GM23248 (cell line): ENCODE data around the gene PSG11. TPM values are rescaled to one million over a fixed set of nuclear protein-coding genes. Genes with fewer than 3 reads are reported as not detected.
"Not testable (repeated sequence)": the region's sequence is repeated elsewhere in the genome, so short reads cannot be mapped to it uniquely, and the experiment has no call there.

Experiments used
- DNase-seq: peaks from one replicate; pipeline ENCODE4 v3.0.0-alpha.2; 2015
- H2AFZ ChIP-seq: fragments of 200-600 bp; sonication (generic); 2 replicates; pipeline ENCODE4 v1.6.1; 2016; ENCODE audit warnings: antibody characterized with exemption
- H3F3A ChIP-seq: fragments of 200-600 bp; sonication (generic); 2 replicates; pipeline ENCODE4 v1.6.1; 2016; ENCODE audit warnings: mild to moderate bottlenecking, antibody characterized with exemption, mixed run types; ENCODE audit not compliant: insufficient read depth
- H3K27ac ChIP-seq: fragments of 200-600 bp; sonication (generic); 2 replicates; pipeline ENCODE4 v1.5.1; 2016; ENCODE audit warnings: mild to moderate bottlenecking
- H3K27me3 ChIP-seq: fragments of 200-600 bp; sonication (generic); replicated peaks from 2 replicates; pipeline ENCODE4 v1.6.1; 2016; ENCODE audit warnings: mild to moderate bottlenecking; ENCODE audit not compliant: insufficient read depth
- H3K36me3 ChIP-seq: fragments of 200-600 bp; sonication (generic); 2 replicates; pipeline ENCODE4 v1.6.1; 2016; ENCODE audit warnings: low read depth, mild to moderate bottlenecking
- H3K4me1 ChIP-seq: fragments of 200-600 bp; sonication (generic); 2 replicates; pipeline ENCODE4 v1.6.1; 2016; ENCODE audit warnings: mild to moderate bottlenecking; ENCODE audit not compliant: insufficient read depth
- H3K4me2 ChIP-seq: fragments of 200-600 bp; sonication (generic); one replicate; pipeline ENCODE4 v1.6.1; 2016; ENCODE audit warnings: mild to moderate bottlenecking; ENCODE audit not compliant: unreplicated experiment
- H3K4me3 ChIP-seq: fragments of 200-600 bp; sonication (generic); 2 replicates; pipeline ENCODE4 v1.5.1; 2016; ENCODE audit warnings: mild to moderate bottlenecking
- H3K79me2 ChIP-seq: fragments of 200-600 bp; sonication (generic); 2 replicates; pipeline ENCODE4 v1.6.1; 2016; ENCODE audit warnings: mild to moderate bottlenecking; ENCODE audit not compliant: insufficient read depth
- H3K9ac ChIP-seq: fragments of 200-600 bp; sonication (generic); 2 replicates; pipeline ENCODE4 v1.6.1; 2016; ENCODE audit warnings: mild to moderate bottlenecking
- H3K9me2 ChIP-seq: fragments of 200-600 bp; sonication (generic); 2 replicates; pipeline ENCODE4 v1.6.1; 2016; ENCODE audit warnings: mixed run types, mild to moderate bottlenecking, moderate library complexity; ENCODE audit not compliant: insufficient read depth
- H3K9me3 ChIP-seq: fragments of 200-600 bp; sonication (generic); one replicate; pipeline ENCODE4 v1.6.1; 2017; ENCODE audit warnings: low read depth
- H4K20me1 ChIP-seq: fragments of 200-600 bp; sonication (generic); 2 replicates; pipeline ENCODE4 v1.6.0; 2016; ENCODE audit not compliant: insufficient read depth
- WGBS, 2 experiments: methylation state at CpG; one replicate each; pipeline ENCODE4 v1.1.6; 2015 to 2017; ENCODE audit warnings: low lambda C conversion rate in 2 of 2, low coverage in 1 of 2; ENCODE audit errors: missing lambda C conversion rate in 2 of 2; 5-methylcytosine and 5-hydroxymethylcytosine counted together
- in situ Hi-C: fragments of 300-500 bp; cut with MboI; formaldehyde crosslinking; loops from 2 replicates; pipeline ENCODE4 v1.15.0; 2020
- polyA plus RNA-seq: library from polyadenylated mRNA; unstranded; fragments of >200 nt; fragmentation: Nextera tagmentation; extraction: Ambion mirVana; gene quantifications from 2 replicates; pipeline ENCODE4 v1.2.1, GENCODE V29; 2016
- total RNA-seq: library from RNA; depleted of rRNA; stranded (reverse); fragments of >200 nt; shearing (Covaris generic); gene quantifications from 2 replicates; pipeline ENCODE4 v1.2.3, GENCODE V29; 2014; rRNA removed

PSG11 gene
- not detected in 2 replicates for total RNA-seq
- polyA plus RNA-seq, result 0.36 and 0.85 TPM in 2 replicates

- H3K9ac ChIP-seq, H3K79me2 ChIP-seq, H3K4me2 ChIP-seq, H4K20me1 ChIP-seq, H3K9me2 ChIP-seq, in situ Hi-C loops, H3K9me3 ChIP-seq, H3K4me3 ChIP-seq, H3K36me3 ChIP-seq, H3K27ac ChIP-seq, H2AFZ ChIP-seq, DNase-seq, H3K27me3 ChIP-seq: not testable (repeated sequence)
- 97 to 99% methylated on average over 6 of the region's 6 CpGs for WGBS, 2 experiments
- peaks cover 33% of the 10 kb centered on the region for H3K4me1 ChIP-seq
- H3F3A ChIP-seq, result peaks cover 18% of the 10 kb centered on the region
These were observed at the start of gene PSG11 for GRCh38 chr19:43026369-43026768. Gene PSG11 (minus strand): TSS chr19:43026469. CDS start chr19:43026372, 97 bp downstream.

GRCh38 chr19:43062418-43062817, 36.1 kb upstream of the PSG11 start:
- H3K9ac ChIP-seq, H3K36me3 ChIP-seq, in situ Hi-C loops, H3K4me3 ChIP-seq, H2AFZ ChIP-seq, H3K27me3 ChIP-seq, H3K9me2 ChIP-seq, H3K4me2 ChIP-seq, H3K79me2 ChIP-seq, H3K9me3 ChIP-seq, H3K27ac ChIP-seq, DNase-seq, H4K20me1 ChIP-seq: not testable (repeated sequence)
- Histone ChIP-seq H3F3A (peaks cover 24% of the 10 kb centered on the region), H3K4me1 (peaks cover 31% of the 10 kb centered on the region)
- 80 to 82% methylated on average over 3 of the region's 3 CpGs for WGBS, 2 experiments

- H3F3A ChIP-seq, result peaks cover 32% of the 10 kb centered on the region
- peaks cover 31% of the 10 kb centered on the region for H3K4me1 ChIP-seq
- peak overlapping the region; percentile 91 for H3K27ac ChIP-seq
- peak; percentile 19 for DNase-seq
- H3K4me2 ChIP-seq, H3K27me3 ChIP-seq, H3K79me2 ChIP-seq, H4K20me1 ChIP-seq, H3K9ac ChIP-seq, H3K9me2 ChIP-seq, H3K36me3 ChIP-seq, H2AFZ ChIP-seq, H3K4me3 ChIP-seq, in situ Hi-C loops, H3K9me3 ChIP-seq: not testable (repeated sequence)
- WGBS, 2 experiments, result 73 to 79% methylated on average over 3 of the region's 3 CpGs
These were observed 35.1 kb upstream of the PSG11 start for GRCh38 chr19:43061326-43061725.

- H3K9me3 ChIP-seq, H3K4me2 ChIP-seq, H4K20me1 ChIP-seq, H3K36me3 ChIP-seq, H3K9me2 ChIP-seq, H3K79me2 ChIP-seq, H2AFZ ChIP-seq, in situ Hi-C loops, H3K27me3 ChIP-seq, H3K4me3 ChIP-seq: not testable (repeated sequence)
- WGBS, 2 experiments, result 12 to 27% methylated on average over 3 of the region's 3 CpGs
- Histone ChIP-seq H3K9ac (peak overlapping the region; percentile 47; the same call in 1 of the 2 replicates), H3F3A (peaks cover 32% of the 10 kb centered on the region), H3K27ac (peak overlapping the region; percentile 91), H3K4me1 (peaks cover 31% of the 10 kb centered on the region)
- peak; percentile 62 for DNase-seq
These were observed 34.0 kb upstream of the PSG11 start for GRCh38 chr19:43060254-43060653.

- H3K9ac ChIP-seq, H3K9me2 ChIP-seq, in situ Hi-C loops, H3K4me2 ChIP-seq, H3K9me3 ChIP-seq, H3K27me3 ChIP-seq, DNase-seq, H3K36me3 ChIP-seq, H3K4me3 ChIP-seq, H3K79me2 ChIP-seq, H2AFZ ChIP-seq, H4K20me1 ChIP-seq: not testable (repeated sequence)
- Histone ChIP-seq H3K27ac (peak overlapping the region; percentile 91; the same call in 1 of the 2 replicates), H3K4me1 (peaks cover 31% of the 10 kb centered on the region), H3F3A (peaks cover 32% of the 10 kb centered on the region)
- 51 to 61% methylated on average over 2 of the region's 2 CpGs for WGBS, 2 experiments
These were observed 33.2 kb upstream of the PSG11 start for GRCh38 chr19:43059482-43059881.

- H4K20me1 ChIP-seq, H3K27me3 ChIP-seq, H3K9ac ChIP-seq, DNase-seq, H3K27ac ChIP-seq, in situ Hi-C loops, H2AFZ ChIP-seq, H3K4me2 ChIP-seq, H3K9me2 ChIP-seq, H3K79me2 ChIP-seq, H3K4me3 ChIP-seq, H3K36me3 ChIP-seq, H3K9me3 ChIP-seq: not testable (repeated sequence)
- Histone ChIP-seq H3F3A (peaks cover 32% of the 10 kb centered on the region), H3K4me1 (peaks cover 31% of the 10 kb centered on the region)
- 64 to 81% methylated on average over 2 of the region's 2 CpGs for WGBS, 2 experiments
These were observed 32.2 kb upstream of the PSG11 start for GRCh38 chr19:43058440-43058839.

- H3K9me3 ChIP-seq, H3K36me3 ChIP-seq, DNase-seq, H3K27me3 ChIP-seq, H3K4me3 ChIP-seq, H3K27ac ChIP-seq, H3K79me2 ChIP-seq, in situ Hi-C loops, H3K4me1 ChIP-seq, H4K20me1 ChIP-seq, H3K4me2 ChIP-seq, H3K9me2 ChIP-seq, H3K9ac ChIP-seq, H2AFZ ChIP-seq, H3F3A ChIP-seq: not testable (repeated sequence)
- WGBS, 2 experiments, result 85 to 87% methylated on average over 3 of the region's 3 CpGs
These were observed 21.7 kb upstream of the PSG11 start for GRCh38 chr19:43047966-43048365.

GRCh38 chr19:43046578-43046977, 20.3 kb upstream of the PSG11 start:
- H3K27ac ChIP-seq, H3K4me1 ChIP-seq, H2AFZ ChIP-seq, DNase-seq, H3K27me3 ChIP-seq, H3K79me2 ChIP-seq, H3K36me3 ChIP-seq, H3K4me2 ChIP-seq, H3K9me3 ChIP-seq, H3K9ac ChIP-seq, H3F3A ChIP-seq, H3K4me3 ChIP-seq, H4K20me1 ChIP-seq, in situ Hi-C loops, H3K9me2 ChIP-seq: not testable (repeated sequence)
- 90 to 92% methylated on average over 2 of the region's 2 CpGs for WGBS, 2 experiments
